Measurements from ENCODE around the gene CNOT8. TPM values are rescaled to one million over a fixed set of nuclear protein-coding genes. Genes with fewer than 3 reads are reported as not detected.

CNOT8 gene
- polyA plus RNA-seq (2013, experiment 1 of 2), result 46.6 TPM
- polyA plus RNA-seq (2013, experiment 2 of 2), result 50.0 TPM

DNA sequence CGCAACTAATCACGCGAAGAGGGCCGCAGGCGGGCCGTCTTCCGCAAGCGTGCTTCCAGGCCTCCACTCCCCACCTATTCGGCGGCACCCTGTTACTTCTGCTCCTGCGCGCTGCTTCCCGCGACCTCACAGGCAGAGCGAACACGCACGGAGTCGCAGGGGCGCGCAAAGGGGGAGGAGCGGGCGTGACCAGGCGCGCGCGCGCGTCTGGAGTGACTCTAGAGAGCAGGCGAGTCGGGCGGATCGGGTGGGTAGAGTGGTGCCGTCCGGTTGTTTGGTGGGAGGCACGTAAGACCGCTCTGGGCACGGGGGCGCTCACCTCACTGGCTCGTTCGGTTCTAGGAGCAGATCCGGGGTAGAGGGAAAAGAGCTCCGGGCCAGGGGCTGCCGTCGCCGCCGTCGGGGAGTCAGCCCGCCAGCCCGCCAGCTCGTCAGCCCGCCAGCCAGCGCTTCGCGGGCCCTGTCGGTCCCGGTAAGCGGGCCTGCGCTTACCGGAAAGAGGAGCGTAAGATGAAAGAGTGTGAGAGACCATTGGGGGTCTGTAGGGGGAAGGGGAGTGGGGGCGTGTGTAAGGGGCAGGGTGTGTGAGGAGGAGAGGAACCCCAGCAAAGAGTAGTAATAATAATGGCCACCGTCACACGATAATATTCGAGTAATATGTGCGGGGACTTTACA lies at the start of gene CNOT8:
Gene CNOT8 (plus strand): TSS at position 331 of the 675 bp plus-strand sequence. CDS start 4,652 bp downstream, outside the sequence.
- Histone ChIP-seq H3K9ac (ENCODE audit: low read depth, low read length) (peak within 1 kb of the TSS; percentile 92), H3K4me3 (ENCODE audit: low read length) (peak within 1 kb of the TSS; percentile 91), H3K27ac (ENCODE audit: low read depth, low read length) (peak within 1 kb of the TSS; percentile 96), H3K9me3 (ENCODE audit: insufficient read depth, low read depth, low read length) (no peaks in the 10 kb centered on the region), H3K4me1 (ENCODE audit: insufficient read depth, low read length) (peaks cover 13% of the 10 kb centered on the region; the same call in 1 of the 2 replicates), H3K36me3 (ENCODE audit: insufficient read depth, low read length) (peaks cover 10% of the 10 kb centered on the region), H3K27me3 (ENCODE audit: insufficient read depth, low read length) (no peaks in the 10 kb centered on the region)
- under 1% methylated on average over 65 of the region's 65 CpGs for WGBS

DNA sequence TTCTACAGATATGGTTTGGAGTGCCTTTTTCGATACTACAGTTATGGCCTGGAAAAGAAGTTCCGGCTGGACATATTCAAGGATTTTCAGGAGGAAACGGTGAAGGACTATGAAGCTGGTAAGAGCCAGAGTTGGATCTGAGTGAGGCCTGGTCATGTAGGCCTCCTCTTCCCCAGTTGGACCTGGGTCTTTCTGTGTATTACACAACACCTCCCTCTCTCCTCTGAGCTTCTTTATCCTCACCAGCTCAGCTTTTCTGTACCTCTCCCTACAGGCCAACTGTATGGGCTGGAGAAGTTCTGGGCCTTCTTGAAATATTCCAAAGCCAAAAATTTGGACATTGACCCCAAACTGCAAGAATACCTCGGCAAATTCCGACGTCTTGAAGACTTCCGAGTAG lies 47.2 kb upstream of the CNOT8 start:
- Histone ChIP-seq H3K9ac (ENCODE audit: low read depth, low read length) (no peak overlapping the region), H3K4me1 (ENCODE audit: insufficient read depth, low read length) (no peaks in the 10 kb centered on the region), H3K4me3 (ENCODE audit: low read length) (no peak overlapping the region), H3K27ac (ENCODE audit: low read depth, low read length) (no peak overlapping the region; the same call in 1 of the 2 replicates), H3K36me3 (ENCODE audit: insufficient read depth, low read length) (peaks cover 97% of the 10 kb centered on the region), H3K9me3 (ENCODE audit: insufficient read depth, low read depth, low read length) (no peaks in the 10 kb centered on the region), H3K27me3 (ENCODE audit: insufficient read depth, low read length) (no peaks in the 10 kb centered on the region)
- WGBS, result 97% methylated on average over 7 of the region's 7 CpGs

DNA sequence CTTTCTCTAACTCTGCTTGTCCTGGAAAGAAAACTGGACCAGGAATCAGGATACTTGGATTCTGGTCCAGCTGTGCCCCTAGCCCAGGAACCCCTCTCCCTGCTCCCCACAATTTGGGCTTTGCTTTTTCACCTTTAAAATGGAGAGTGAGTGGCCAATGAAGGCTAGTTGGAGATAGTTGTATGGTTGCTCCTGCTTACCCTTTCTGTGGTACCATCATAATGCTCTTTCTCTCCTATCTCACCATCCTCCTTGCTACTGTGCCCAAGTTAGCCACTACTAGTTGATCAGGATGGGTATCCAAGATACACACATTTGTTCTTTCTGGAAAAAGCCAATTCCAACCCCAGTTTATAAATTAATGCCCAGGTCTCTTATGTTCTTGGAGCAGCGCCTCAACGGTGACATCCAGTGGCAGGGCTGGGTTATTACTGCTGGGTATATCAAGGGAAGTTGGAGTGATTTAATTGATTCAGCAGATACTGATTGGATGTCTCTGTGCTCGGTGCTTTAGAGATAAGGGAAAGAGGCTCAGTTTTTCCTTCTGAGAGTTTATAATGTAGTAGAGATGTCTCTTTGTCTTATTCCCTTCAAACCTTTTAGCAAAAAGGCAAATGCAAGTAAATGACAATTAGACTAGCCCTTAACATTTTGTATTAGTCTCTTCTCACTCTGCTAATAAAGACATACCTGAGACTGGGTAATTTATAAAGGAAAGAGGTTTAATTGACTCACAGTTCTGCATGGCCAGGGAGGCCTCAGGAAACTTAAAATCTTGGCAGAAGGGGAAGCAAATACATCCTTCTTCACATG lies 46.6 kb upstream of the CNOT8 start:
- 78% methylated on average over 3 of the region's 3 CpGs for WGBS
- H3K4me1 ChIP-seq (ENCODE audit: insufficient read depth, low read length), result no peaks in the 10 kb centered on the region
- H3K27me3 ChIP-seq (ENCODE audit: insufficient read depth, low read length), result no peaks in the 10 kb centered on the region
- no peak overlapping the region for H3K9ac ChIP-seq (ENCODE audit: low read depth, low read length)
- H3K27ac ChIP-seq (ENCODE audit: low read depth, low read length), result no peak overlapping the region; the same call in 1 of the 2 replicates
- peaks cover 97% of the 10 kb centered on the region for H3K36me3 ChIP-seq (ENCODE audit: insufficient read depth, low read length)
- no peak overlapping the region for H3K4me3 ChIP-seq (ENCODE audit: low read length)
- H3K9me3 ChIP-seq (ENCODE audit: insufficient read depth, low read depth, low read length), result no peaks in the 10 kb centered on the region

DNA sequence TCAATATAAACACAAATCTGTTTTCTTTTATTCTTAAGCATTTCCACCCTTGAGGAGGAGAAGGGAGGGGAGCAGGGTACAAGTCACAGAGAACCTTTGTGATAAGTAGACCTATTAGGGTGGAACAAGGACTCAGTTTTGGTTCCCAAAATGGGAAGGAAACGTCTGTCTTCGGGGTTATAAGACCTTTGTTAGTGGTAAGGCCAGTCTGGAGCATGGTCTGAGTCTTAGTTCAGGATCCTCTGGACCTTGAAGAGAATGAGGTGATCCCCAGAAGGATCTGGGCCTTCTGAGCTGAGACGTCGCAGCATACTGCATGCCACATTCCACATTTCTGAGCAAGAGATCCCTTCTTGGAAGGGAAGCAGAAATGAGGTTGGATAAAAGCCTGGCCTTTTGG lies 45.3 kb upstream of the CNOT8 start:
- 96% methylated on average over 4 of the region's 4 CpGs for WGBS
- H3K27ac ChIP-seq (ENCODE audit: low read depth, low read length), result no peak overlapping the region
- H3K4me3 ChIP-seq (ENCODE audit: low read length), result no peak overlapping the region
- H3K4me1 ChIP-seq (ENCODE audit: insufficient read depth, low read length), result no peaks in the 10 kb centered on the region
- peaks cover 97% of the 10 kb centered on the region for H3K36me3 ChIP-seq (ENCODE audit: insufficient read depth, low read length)
- no peaks in the 10 kb centered on the region for H3K27me3 ChIP-seq (ENCODE audit: insufficient read depth, low read length)
- H3K9ac ChIP-seq (ENCODE audit: low read depth, low read length), result no peak overlapping the region
- H3K9me3 ChIP-seq (ENCODE audit: insufficient read depth, low read depth, low read length), result no peaks in the 10 kb centered on the region

DNA sequence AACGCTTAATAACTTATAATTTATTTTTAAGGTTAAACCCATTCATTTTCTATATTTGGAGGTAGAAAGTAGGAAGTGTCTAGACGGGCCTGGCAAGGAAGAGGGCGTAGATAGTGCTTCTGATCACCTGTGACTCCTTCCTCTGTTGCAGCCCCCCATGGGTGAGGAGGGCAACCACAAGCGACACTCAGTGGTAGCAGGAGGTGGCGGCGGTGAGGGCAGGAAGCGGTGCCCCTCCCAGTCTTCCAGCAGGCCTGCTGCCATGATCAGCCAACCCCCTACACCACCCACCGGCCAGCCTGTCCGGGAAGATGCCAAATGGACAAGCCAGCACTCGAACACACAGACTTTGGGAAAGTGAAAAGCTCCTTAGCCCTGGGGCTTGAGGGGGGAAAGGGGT lies 44.7 kb upstream of the CNOT8 start:
- peaks cover 97% of the 10 kb centered on the region for H3K36me3 ChIP-seq (ENCODE audit: insufficient read depth, low read length)
- no peak overlapping the region for H3K4me3 ChIP-seq (ENCODE audit: low read length)
- H3K9me3 ChIP-seq (ENCODE audit: insufficient read depth, low read depth, low read length), result no peaks in the 10 kb centered on the region
- no peak overlapping the region for H3K27ac ChIP-seq (ENCODE audit: low read depth, low read length)
- no peaks in the 10 kb centered on the region for H3K4me1 ChIP-seq (ENCODE audit: insufficient read depth, low read length)
- H3K9ac ChIP-seq (ENCODE audit: low read depth, low read length), result no peak overlapping the region
- 95% methylated on average over 9 of the region's 10 CpGs for whole genome bisulfite sequencing
- H3K27me3 ChIP-seq (ENCODE audit: insufficient read depth, low read length), result no peaks in the 10 kb centered on the region

DNA sequence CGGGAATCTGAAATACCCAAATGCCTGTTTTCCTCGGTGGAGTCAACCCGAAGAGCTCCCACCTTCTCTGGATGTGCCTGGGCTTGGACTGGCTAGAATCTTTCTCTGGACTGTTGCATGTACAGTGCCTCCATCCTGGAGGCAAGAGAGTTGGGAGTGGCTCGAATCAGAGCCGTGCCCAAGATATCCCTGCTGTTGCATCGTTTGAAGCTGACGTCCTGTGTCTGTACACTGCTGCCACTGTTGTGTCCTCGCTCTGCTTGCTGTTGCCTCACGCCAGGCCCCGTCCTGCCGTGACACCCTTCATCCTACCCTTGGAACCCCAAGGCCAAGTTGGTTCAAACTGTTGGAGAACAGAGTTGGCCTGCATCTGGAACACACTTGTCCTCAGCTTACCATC lies 43.4 kb upstream of the CNOT8 start:
- Histone ChIP-seq H3K9ac (ENCODE audit: low read depth, low read length) (no peak overlapping the region), H3K9me3 (ENCODE audit: insufficient read depth, low read depth, low read length) (no peaks in the 10 kb centered on the region), H3K27ac (ENCODE audit: low read depth, low read length) (no peak overlapping the region), H3K4me3 (ENCODE audit: low read length) (no peak overlapping the region), H3K36me3 (ENCODE audit: insufficient read depth, low read length) (peaks cover 88% of the 10 kb centered on the region), H3K27me3 (ENCODE audit: insufficient read depth, low read length) (no peaks in the 10 kb centered on the region), H3K4me1 (ENCODE audit: insufficient read depth, low read length) (no peaks in the 10 kb centered on the region)
- WGBS, result 95% methylated on average over 11 of the region's 11 CpGs

DNA sequence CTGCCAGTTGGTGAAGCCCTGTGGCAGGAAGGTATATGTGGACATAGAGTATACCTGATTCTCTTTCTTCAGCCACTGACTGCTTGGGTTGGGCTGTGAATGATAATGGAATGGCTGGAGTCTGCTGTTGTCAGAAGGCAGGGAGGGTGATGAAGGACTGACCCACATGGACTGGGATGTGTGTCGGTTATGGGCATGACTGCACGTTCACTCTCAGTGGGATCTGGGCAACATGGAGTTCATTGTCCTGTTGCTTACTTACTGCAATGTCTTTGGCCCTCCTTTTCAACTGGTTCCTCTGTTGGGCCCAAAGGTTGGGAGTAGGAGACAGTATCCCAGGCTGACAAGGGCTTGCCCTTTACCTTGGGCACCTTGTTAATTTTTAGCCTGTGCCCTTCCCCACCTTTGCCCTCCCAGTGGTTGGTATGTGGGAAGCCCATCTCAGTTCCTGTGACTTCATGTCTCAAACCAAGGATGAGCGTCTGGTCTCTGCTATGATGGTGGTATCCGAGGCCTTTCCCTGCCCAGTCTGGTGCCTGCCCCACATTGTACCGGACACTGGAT lies 42.7 kb upstream of the CNOT8 start:
- no peaks in the 10 kb centered on the region for H3K27me3 ChIP-seq (ENCODE audit: insufficient read depth, low read length)

DNA sequence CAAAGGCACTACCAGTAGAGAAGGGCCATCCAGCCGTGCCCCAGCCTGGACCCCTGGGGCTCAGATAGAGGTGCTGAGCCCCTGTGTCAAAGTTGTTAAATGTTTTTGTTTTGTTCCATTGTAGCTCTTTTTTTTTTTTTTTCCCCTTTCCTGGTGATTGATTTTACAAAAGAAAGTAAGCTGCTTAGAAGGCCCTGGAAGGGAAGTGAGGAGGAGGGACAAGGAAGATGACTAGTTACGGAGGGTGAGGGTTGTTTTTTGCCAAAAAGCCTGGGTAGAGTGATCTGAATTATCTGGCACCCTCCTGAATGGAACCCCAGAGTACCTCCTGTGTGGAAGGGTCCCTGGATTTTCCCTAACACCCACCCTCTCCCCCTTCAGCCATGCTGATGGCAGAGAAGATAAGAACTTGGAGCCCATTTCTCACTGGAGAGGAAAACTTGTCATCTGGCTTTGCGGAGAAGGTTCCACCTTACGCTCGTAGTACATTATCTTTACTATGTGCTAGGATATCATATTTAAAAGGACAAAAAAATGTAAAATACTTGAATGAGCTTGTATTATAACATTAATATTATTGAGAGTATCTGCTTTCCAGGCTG lies 41.4 kb upstream of the CNOT8 start:
- Histone ChIP-seq H3K27ac (ENCODE audit: low read depth, low read length) (no peak overlapping the region), H3K36me3 (ENCODE audit: insufficient read depth, low read length) (peaks cover 82% of the 10 kb centered on the region), H3K9ac (ENCODE audit: low read depth, low read length) (no peak overlapping the region), H3K27me3 (ENCODE audit: insufficient read depth, low read length) (no peaks in the 10 kb centered on the region), H3K4me3 (ENCODE audit: low read length) (no peak overlapping the region), H3K9me3 (ENCODE audit: insufficient read depth, low read depth, low read length) (no peaks in the 10 kb centered on the region), H3K4me1 (ENCODE audit: insufficient read depth, low read length) (no peaks in the 10 kb centered on the region)
- WGBS, result 88% methylated on average over 3 of the region's 5 CpGs

More for the DNA sequence above, 42.7 kb upstream of the CNOT8 start:
- Histone ChIP-seq H3K9me3 (ENCODE audit: insufficient read depth, low read depth, low read length) (no peaks in the 10 kb centered on the region), H3K4me1 (ENCODE audit: insufficient read depth, low read length) (no peaks in the 10 kb centered on the region), H3K9ac (ENCODE audit: low read depth, low read length) (no peak overlapping the region), H3K4me3 (ENCODE audit: low read length) (no peak overlapping the region), H3K27ac (ENCODE audit: low read depth, low read length) (no peak overlapping the region), H3K36me3 (ENCODE audit: insufficient read depth, low read length) (peaks cover 88% of the 10 kb centered on the region)
- 96% methylated on average over 5 of the region's 5 CpGs for WGBS

DNA sequence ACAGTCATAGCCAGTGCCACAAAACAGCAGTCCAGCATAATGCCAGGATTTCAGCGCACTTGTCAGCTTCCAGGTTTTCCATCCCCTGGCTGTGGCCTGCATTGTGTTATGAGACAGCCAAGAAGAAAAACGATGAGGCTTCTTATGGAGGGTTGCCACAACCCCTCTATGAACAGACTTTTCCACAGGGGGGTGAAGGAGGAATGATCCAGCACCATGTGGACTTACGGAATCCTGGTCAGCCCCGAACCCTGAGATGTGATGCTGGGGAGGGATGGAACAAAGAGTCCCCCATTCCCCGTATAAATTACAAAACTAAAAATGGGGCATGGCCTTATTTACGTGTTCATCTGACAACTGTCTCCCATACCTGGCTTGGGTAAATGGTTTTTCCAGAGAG lies 40.6 kb upstream of the CNOT8 start:
- peaks cover 76% of the 10 kb centered on the region for H3K36me3 ChIP-seq (ENCODE audit: insufficient read depth, low read length)
- H3K4me3 ChIP-seq (ENCODE audit: low read length), result no peak overlapping the region
- H3K27ac ChIP-seq (ENCODE audit: low read depth, low read length), result no peak overlapping the region
- WGBS, result 97% methylated on average over 6 of the region's 6 CpGs
- H3K4me1 ChIP-seq (ENCODE audit: insufficient read depth, low read length), result no peaks in the 10 kb centered on the region
- no peaks in the 10 kb centered on the region for H3K27me3 ChIP-seq (ENCODE audit: insufficient read depth, low read length)
- no peaks in the 10 kb centered on the region for H3K9me3 ChIP-seq (ENCODE audit: insufficient read depth, low read depth, low read length)
- no peak overlapping the region for H3K9ac ChIP-seq (ENCODE audit: low read depth, low read length)

DNA sequence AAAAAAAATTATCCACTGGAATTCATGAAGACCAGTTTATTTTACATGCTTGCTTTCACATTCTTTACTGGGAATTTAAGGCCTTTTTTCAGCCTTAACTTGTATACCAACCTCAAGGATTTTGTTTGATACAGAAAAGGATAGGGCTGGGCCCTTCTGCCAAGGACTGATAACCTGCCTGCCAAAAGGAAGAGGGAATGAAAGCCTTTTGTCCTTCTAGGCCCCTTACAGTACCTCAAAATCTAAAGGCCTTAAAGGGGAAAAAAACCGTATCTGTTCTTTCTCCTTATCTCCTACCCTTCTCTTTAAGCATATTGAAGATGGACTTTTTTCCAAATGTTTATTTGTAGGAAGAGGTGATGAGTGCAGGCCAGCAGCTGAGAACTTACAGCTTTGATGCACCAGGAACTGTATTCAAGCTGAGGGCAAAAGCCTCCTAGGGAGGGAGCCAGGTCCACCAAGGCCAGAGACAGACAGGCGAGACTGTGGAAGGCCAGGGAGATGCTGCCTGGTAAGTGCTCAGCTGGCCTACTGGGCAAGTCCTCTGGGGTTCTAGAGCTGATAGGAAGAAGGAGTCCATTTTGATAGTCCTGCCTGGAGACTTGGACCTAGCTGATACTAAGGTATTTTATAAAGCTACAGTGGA lies 39.8 kb upstream of the CNOT8 start:
- no peaks in the 10 kb centered on the region for H3K4me1 ChIP-seq (ENCODE audit: insufficient read depth, low read length)
- H3K27ac ChIP-seq (ENCODE audit: low read depth, low read length), result no peak overlapping the region
- no peaks in the 10 kb centered on the region for H3K9me3 ChIP-seq (ENCODE audit: insufficient read depth, low read depth, low read length)
- no peak overlapping the region for H3K4me3 ChIP-seq (ENCODE audit: low read length)
- 92% methylated on average over 1 of the region's 2 CpGs for WGBS
- H3K36me3 ChIP-seq (ENCODE audit: insufficient read depth, low read length), result peaks cover 73% of the 10 kb centered on the region
- H3K27me3 ChIP-seq (ENCODE audit: insufficient read depth, low read length), result no peaks in the 10 kb centered on the region
- no peak overlapping the region for H3K9ac ChIP-seq (ENCODE audit: low read depth, low read length)
